GM08714 (cell line): Measurements from ENCODE around the gene MICAL3.

ENCODE experiments used
- H3K4me3 ChIP-seq: fragments of 200-500 bp; sonication (Bioruptor generic); 2 replicates; pipeline ENCODE4 v1.5.1; 2014; ENCODE audit warnings: mild to moderate bottlenecking, low read length, inconsistent platforms
- ZNF274 ChIP-seq: IDR thresholded peaks from 2 replicates; pipeline ENCODE4 v1.6.1; 2012; ENCODE audit warnings: mild to moderate bottlenecking, low read depth, low read length

Gene MICAL3

DNA sequence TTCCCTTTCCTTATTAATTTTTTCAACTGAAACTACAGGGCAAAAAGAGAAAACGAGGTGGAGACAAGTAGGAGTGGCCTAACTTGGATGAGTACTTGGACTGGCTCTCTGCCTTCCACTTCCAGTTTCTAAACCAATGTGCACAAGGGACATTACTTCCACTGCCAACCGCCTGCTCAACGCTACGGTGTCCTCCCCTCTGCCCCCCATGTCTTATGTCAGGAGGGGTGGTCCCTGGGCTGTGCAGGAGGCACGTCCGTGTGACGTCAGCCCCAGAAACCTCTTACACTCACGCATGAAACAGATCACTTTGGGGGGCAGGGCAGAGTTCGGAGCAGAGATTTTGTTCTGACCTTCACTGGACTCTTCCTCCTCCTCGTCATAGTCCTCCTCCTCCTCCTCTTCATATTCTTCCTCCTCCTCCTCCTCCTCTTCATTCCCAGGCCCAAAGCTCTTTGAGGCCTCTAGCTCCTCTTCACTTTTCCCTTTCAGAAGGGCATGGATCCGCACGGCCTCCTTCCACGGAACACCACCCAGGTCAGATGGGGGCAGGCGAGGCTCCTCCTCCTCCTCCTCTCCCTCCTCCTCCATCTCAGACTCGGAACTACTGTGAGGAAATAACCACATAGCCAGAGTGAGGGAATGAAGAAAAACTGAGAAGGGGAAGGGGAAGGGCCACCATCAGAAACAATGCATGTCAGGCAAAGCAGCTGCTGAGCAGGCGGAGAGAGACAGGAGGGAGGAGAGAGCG is 192.7 kb downstream of the MICAL3 start:
- no peak for TF ChIP-seq ZNF274
- no peak overlapping the region for H3K4me3 ChIP-seq

DNA sequence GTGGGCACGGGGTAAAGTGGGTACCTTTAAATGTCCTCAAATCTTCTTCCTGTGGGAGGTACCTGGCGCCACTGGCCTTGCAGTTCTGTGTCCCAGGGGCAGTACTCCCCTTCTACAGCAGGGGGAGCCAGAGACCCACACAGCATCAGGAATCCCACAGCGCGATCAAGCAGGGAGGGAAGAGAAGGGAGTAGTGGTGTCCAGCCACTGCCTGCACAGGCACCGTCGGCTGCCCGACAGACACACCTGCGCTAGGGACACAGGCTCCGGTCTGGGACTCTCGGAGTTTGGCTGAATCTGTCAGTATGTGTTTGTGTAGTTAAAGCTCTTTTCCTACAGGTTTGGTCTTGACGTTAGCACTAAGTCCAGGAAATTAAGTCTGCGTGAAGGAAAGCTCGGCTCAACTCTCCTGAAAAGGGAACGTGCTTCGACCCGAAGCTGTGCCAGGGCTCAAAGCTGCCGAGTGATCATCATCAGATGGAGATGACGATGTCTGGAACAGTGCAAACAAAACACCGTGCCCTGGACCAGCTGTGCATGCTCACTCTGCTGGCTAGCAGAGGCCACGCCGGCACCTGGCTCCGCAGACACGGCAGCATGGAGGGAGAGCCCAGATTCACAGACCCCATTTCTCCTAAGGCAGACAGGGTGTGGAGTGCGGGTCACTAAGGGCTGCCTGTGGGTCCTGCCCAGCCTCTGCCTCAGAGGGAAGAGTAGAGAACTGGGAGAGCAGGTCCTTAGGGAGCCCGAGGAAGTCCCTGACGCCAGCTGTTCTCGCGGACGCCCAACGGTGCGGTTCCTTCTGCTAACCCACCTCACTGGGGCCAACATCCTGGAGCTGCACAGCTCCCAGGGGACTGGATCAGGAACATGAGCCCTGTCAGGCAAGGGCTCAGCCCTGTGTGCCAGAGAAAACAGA is 194.1 kb downstream of the MICAL3 start:
- no peak overlapping the region for H3K4me3 ChIP-seq
- TF ChIP-seq ZNF274: no peak

DNA sequence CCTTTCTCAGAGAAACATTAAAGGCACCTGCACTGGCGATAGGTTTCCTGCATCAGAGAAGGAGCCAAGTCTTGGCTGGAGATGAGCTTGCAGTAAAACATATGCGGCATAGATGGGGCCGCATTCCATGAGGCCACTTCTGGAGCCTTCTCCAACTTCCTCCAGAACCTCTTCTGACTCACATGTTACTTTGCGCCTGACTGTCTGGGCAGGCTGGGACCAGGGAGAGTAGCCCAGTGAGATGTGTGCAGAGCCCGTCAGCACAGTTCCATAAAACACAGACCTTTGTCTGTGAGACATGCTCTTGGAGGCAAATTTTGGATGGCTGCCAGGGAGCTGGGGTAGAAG is 194.7 kb downstream of the MICAL3 start:
- no peak for TF ChIP-seq ZNF274
- no peak overlapping the region for H3K4me3 ChIP-seq

DNA sequence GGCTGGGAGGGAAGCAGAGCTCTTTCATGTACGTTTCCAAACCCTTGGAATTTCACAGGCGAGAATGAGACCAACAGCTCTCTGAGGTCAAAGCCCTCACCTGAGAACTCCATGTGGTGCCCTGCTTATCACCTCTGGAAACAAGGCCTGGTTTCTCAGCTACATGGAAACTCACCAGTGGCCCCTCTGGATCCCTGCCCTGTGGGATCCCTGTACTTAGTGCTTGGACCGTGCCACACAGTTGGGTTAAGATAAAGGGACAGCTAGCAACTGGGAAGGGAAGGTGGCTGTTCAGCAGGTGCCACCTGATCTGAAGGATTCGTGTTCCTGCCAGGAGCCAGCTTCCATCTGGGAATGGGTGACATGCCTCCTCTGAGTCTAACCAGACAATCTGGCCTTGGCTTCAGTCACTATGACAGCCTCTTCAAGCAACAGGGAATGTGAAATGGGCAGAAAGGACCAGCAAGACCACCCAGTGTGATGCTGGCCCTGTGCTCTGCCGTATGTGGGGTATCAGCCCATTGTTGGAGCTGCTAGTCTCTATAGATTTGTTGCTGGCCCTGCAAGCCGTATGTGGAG is 195.8 kb downstream of the MICAL3 start:
- TF ChIP-seq ZNF274: no peak
- no peak overlapping the region for H3K4me3 ChIP-seq

DNA sequence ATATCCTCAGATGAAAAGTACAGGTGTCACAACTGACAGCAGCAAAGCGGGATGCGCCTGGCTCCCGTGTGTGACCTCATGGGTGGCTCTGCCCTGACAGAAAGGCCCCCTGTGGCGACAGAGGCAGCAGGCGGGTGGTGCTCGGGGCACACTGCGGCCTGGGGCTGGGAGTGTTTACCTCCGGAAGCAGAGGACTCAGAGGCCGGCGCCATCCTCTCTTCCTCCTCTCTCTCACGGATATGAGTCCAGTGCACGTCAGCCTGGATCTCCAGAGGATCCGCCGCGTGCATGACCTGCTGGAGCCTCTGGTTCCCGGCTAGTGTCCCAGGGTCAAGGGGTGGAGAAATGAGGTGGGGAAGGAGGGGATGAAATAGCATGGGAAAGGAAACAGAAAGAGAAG is 196.9 kb downstream of the MICAL3 start:
- H3K4me3 ChIP-seq: no peak overlapping the region
- no peak for TF ChIP-seq ZNF274

DNA sequence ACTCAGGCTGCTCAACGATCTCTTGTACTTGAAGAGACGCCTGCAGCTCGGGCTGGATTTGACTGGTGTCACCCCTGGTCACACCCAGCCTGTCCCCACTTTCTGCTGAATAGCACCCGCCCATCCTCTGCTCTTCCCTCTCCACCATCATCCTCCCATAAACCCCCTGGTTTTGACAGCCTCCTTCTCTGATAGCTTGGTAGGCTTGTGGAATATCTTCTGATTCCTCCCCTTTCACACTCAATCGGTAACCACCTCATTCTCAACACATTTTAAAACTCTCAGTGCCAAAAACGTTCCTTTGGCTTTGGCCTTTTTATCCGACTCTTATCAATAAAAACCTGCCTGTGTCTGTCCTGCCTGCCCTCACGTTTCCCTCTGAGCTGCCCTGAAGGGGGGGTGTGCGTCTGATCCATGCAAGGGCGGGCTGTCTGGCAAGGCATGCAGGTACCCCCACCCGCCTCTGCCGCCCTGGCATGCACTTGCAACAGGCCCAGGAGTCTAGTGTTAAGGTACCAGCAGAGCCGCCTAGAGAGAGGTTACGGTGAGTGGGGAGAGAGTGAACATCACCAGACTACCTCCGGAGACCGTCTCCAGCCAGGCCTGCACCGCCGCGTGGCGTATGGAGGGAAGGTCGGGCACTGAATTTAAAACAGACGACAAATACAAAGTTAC is 198.3 kb downstream of the MICAL3 start:
- no peak for TF ChIP-seq ZNF274
- no peak overlapping the region for H3K4me3 ChIP-seq

DNA sequence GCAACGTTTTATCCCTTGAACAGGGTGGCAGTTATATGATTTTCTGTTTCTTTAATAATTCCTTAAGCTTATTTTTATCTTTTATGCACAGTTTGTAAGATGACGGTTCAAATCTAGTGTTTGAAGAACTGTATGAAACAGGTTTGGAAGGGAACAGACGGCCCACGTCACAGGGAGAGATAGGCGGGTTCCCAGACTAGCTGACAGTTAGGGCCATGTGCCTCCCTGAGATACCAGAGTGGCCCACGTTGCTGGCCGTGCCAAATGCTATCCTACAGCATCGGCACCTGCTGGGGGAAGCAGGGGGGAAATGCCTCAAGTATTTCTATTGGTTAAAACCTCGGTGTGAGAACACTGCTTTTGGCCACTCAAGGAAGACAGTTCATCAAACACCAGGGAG is 199.9 kb downstream of the MICAL3 start:
- no peak for TF ChIP-seq ZNF274
- H3K4me3 ChIP-seq: no peak overlapping the region

DNA sequence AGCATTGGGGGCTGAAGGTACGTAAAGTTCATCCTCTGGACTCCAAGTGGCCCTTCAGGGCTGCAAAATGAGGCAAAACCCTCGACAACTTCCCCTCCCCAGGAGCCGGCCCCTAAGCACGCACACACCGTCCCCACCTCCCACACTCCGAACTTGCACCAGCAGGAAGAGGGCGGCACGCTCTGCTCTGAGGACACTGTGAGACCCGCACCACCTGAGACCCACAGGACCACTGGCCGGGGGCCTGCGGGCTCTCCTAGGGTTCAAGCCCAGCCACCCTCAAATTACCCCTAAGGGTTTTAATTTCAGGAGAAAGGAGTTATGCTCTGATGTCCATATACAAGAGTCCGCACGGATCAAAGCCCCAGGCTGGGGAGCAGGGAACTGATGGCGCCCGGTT is 200.4 kb downstream of the MICAL3 start:
- no peak for TF ChIP-seq ZNF274
- H3K4me3 ChIP-seq: no peak overlapping the region

DNA sequence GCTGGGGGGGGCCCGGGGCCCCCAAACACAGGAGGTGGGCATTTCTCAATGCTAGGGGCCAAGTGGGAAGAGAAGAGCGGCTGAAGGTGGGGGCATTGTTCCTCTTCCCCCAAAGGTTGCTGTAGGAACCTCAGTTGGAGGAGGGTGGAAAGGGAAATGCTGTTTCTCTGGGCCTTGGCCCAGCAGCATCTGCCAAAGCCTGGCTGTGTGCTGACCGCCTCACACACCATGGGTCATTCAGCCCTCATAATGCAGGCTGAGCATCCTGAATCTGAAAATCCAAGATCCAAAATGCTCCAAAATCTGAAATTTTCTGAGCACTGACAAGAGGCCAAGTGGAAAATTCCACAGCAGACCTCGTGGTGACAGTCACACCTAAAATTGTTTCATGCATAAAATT is 201.1 kb downstream of the MICAL3 start:
- TF ChIP-seq ZNF274: no peak
- H3K4me3 ChIP-seq: no peak overlapping the region

DNA sequence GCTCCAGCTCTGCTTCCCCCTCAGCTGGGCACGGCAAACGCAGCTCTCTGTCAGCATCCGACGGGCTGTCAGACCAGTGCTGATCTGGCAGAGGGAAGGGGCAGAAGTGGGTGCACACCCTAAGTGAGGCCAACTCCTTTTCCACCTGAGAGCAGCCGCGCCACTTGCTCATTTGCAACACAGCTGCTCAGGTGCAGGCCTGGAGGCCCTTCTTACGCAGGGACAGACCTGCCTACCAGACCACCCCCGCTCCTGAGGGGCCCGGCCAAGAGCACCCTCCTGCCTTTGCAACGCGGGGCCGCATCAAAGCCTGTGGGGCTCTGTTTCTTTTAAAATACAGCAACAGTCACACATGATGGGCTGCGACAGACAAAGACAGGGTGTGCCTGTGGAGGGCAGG is 202.3 kb downstream of the MICAL3 start:
- no peak for TF ChIP-seq ZNF274
- no peak overlapping the region for H3K4me3 ChIP-seq

DNA sequence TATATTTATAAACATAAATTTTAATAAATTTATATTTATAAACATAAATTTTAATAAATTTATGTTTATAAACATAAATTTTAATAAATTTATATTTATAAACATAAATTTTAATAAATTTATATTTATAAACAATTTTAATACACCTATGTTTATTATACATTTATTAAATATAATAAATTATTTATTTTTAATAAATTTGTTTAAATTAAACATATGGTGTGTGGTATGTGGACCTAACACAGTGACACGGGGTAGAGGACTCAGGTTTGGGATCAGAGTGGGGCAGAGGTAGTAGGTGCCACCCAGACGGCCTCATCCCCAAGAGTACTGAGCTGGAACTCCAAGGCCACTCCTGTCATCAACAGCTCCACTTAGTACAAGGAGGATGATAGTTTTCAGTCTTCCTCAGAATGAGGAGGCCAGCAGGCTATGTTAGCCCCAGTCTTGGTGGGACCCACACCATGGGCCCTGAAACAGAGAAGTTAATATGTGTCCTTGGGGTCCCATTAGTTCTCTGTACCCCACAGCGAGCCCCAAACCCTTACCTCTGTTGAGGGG is 203.4 kb downstream of the MICAL3 start:
- no peak overlapping the region for H3K4me3 ChIP-seq
- no peak for TF ChIP-seq ZNF274

DNA sequence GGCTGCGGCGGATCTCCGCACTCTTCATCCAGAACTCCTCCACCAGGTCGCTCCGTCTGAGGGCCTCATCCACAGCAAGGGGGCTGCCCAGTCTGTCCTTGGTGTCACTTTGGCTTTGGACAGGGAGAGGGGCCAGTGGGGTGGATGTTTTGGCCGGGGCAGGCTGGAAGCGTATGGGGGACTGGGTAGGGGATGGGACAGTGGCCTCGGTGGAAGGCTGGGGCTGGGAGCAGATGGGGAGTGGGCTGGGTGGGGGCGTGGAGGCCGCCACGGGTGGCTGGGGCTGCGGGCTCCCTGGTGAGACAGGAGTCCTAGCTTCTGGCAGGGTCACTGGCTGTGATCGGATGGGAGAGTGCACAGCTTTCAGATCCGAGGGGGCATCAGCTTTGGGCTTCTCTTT is 205.7 kb downstream of the MICAL3 start:
- H3K4me3 ChIP-seq: no peak overlapping the region
- TF ChIP-seq ZNF274: no peak

DNA sequence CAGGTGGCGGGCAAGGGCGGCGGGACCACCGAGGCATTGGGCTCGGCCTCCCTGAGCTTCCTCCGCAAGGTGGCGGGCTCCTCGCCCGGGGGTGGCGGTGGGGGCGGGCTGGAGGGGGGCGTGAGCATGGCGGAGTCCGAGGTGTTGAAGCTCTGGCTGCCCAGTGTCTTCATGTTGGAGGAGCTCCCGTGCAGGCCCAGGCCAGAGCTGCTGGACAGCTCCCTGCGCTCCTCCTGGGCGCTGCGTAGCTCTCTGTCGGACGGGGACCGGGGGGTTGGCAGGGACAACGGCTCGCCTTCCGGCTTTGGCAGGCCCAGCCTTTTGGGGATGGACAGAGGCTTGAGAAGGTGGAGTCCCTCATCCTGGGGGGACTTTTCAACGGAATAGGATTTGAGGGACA is 206.2 kb downstream of the MICAL3 start:
- no peak for TF ChIP-seq ZNF274
- no peak overlapping the region for H3K4me3 ChIP-seq

DNA sequence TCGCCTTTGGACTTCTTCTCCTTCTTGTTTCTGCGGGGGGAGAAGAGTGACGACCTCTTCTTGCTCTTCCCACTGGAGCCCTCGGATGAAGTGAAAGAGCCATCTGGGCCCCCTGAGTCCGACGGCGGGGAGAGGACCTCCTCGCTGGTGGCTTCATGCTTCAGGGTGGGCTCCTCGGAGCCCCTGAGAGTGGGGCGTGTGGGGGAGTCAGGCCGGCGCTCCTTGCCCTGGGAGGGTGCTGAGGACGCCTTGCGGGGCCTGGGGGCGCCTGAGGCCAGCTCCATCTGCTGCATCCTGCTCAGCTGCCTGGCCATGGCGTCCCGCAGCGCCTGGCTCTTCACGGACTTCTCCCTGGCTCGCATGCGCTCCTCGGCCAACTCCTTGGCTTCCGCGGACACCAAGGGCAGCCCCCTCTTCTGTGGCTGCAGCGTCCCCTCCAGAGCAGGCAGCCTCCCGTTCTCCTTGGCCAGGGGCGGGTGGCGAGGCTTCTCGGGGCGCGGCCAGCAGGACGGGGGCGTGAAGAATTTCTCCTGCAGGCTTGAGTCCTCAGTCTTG is 206.8 kb downstream of the MICAL3 start:
- no peak for TF ChIP-seq ZNF274
- H3K4me3 ChIP-seq: no peak overlapping the region
